Tibial nerve (tissue), 4 donors: ENCODE measurements around the gene NMT1. TPM values are rescaled to one million over a fixed set of nuclear protein-coding genes. Genes with fewer than 3 reads are reported as not detected.

ENCODE experiments used
- DNase-seq, 2 donors: peaks; one replicate each; pipeline ENCODE4 v3.0.0-alpha.2; 2019; ENCODE audit warnings: low spot score in 2 of 2
- H3K27ac ChIP-seq, 4 donors: fragments of 200-600 bp; sonication (generic) in 3 of 4; one replicate each; pipeline ENCODE4 v1.5.1; 2017 to 2019; ENCODE audit warnings: mild to moderate bottlenecking in 1 of 4
- H3K27me3 ChIP-seq, 2 donors: fragments of 200-600 bp; sonication (generic) in 1 of 2; one replicate each; pipeline versions ENCODE4 v1.5.1 to v1.6.0; 2017 to 2019
- H3K36me3 ChIP-seq, 3 donors: fragments of 200-600 bp; sonication (generic); one replicate each; pipeline ENCODE4 v1.5.1; 2018 to 2019
- H3K4me1 ChIP-seq, 4 donors: fragments of 200-600 bp; sonication (generic) in 3 of 4; one replicate each; pipeline ENCODE4 v1.5.1; 2017 to 2019
- H3K4me3 ChIP-seq, 4 donors: fragments of 200-600 bp; sonication (generic) in 3 of 4; one replicate each; pipeline ENCODE4 v1.5.1; 2017 to 2019; ENCODE audit warnings: mild to moderate bottlenecking in 1 of 4, moderate library complexity in 1 of 4
- H3K9me3 ChIP-seq, 4 donors: fragments of 200-600 bp; sonication (generic) in 3 of 4; one replicate each; pipeline ENCODE4 v1.5.1; 2017 to 2019
- EP300 ChIP-seq, 2 donors: sonication (generic); formaldehyde crosslinking; IDR thresholded peaks; one replicate each; pipeline ENCODE4 v1.6.1; 2017; ENCODE audit warnings: antibody characterized with exemption in 2 of 2, mild to moderate bottlenecking in 1 of 2
- POLR2A ChIP-seq, 2 donors: fragments of 450-650 bp; IDR thresholded peaks; one replicate each; pipeline ENCODE4 v1.6.1; 2017; ENCODE audit warnings: antibody characterized with exemption in 2 of 2, mild to moderate bottlenecking in 2 of 2, moderate library complexity in 2 of 2
- WGBS, 2 donors: methylation state at CpG; one replicate each; pipeline ENCODE4 v1.1.5; 2018; 5-methylcytosine and 5-hydroxymethylcytosine counted together
- total RNA-seq, 4 donors: library from RNA; depleted of rRNA; stranded (reverse); fragments of >200 nt; gene quantifications; one replicate each; pipeline ENCODE4 v1.1.0, GENCODE V29; 2016
- TF ChIP-seq, protein P1 (sequence below), 5 experiments: fragments of 200-600 bp in 3 of 5; fragments of 450-650 bp in 2 of 5; sonication (generic) in 3 of 5; IDR thresholded peaks; one replicate each; pipeline ENCODE4 v1.5.1; 2016 to 2019; ENCODE audit warnings: antibody characterized with exemption in 5 of 5, mild to moderate bottlenecking in 3 of 5, moderate library complexity in 2 of 5

The NMT1 gene
- total RNA-seq, 4 donors from 2014 or later = 63.2 to 97.9 (median 80.1) TPM

DNA sequence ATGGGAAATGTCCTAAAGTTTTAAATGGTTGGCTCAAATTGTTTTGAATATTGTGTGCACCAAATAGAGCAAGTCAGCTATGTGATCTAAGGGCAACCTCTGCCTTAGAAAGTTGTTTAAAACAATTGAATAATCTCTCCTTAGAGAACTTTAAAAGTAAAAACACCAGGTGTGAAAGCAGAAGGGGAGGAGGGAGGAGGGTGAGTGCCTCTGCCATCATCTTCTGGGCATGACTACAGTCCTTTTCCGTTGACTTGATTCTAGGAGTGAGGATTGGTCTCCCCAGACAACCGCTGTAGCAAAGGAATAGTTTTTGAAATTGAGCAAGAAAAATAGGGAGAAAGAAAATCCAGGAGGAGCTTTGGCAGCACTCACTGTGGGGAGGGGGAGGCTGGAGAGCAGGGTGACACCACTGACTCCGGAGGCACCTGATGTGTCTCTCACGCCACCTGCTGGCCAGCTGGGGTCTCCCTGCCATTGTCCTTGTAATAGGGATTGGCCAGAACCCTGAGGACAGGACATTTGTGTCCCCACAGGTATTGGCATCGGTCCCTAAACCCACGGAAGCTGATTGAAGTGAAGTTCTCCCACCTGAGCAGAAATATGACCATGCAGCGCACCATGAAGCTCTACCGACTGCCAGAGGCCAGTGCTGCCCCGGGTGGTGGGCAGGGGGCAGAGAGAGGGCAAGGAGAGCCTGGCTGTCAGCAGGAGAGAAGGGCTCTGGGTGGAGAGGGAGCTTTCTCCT lies 37.9 kb downstream of the NMT1 start:
- H3K27me3 ChIP-seq = no peaks in the 10 kb centered on the region
- peak; percentile 83 to 93 for DNase-seq
- H3K4me3 ChIP-seq = no peak overlapping the region
- peaks cover 0 to 72% (median 23%) of the 10 kb centered on the region in 4 donors for H3K4me1 ChIP-seq
- TF ChIP-seq, protein P1, sequence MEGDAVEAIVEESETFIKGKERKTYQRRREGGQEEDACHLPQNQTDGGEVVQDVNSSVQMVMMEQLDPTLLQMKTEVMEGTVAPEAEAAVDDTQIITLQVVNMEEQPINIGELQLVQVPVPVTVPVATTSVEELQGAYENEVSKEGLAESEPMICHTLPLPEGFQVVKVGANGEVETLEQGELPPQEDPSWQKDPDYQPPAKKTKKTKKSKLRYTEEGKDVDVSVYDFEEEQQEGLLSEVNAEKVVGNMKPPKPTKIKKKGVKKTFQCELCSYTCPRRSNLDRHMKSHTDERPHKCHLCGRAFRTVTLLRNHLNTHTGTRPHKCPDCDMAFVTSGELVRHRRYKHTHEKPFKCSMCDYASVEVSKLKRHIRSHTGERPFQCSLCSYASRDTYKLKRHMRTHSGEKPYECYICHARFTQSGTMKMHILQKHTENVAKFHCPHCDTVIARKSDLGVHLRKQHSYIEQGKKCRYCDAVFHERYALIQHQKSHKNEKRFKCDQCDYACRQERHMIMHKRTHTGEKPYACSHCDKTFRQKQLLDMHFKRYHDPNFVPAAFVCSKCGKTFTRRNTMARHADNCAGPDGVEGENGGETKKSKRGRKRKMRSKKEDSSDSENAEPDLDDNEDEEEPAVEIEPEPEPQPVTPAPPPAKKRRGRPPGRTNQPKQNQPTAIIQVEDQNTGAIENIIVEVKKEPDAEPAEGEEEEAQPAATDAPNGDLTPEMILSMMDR (IDR thresholded peaks at IDR 0.05) = peak; percentile 80 to 92 (median 87)
- TF ChIP-seq POLR2A (IDR thresholded peaks at IDR 0.05) (no peak), EP300 (IDR thresholded peaks at IDR 0.05) (peak in 1 of 2 donors; percentile 66)
- no peaks in the 10 kb centered on the region for H3K9me3 ChIP-seq
- peaks cover 0 to 93% (median 57%) of the 10 kb centered on the region in 3 donors for H3K36me3 ChIP-seq
- 43 to 47% methylated on average over 9 of the region's 9 CpGs for WGBS, 2 donors
- H3K27ac ChIP-seq = peak overlapping the region; percentile 41 to 95 (median 70)

GRCh38 chr17:45101546-45101882 lies 40.4 kb downstream of the NMT1 start:
- Histone ChIP-seq H3K9me3 (no peaks in the 10 kb centered on the region), H3K4me3 (no peak overlapping the region), H3K4me1 (peaks cover 0 to 61% (median 21%) of the 10 kb centered on the region in 4 donors), H3K36me3 (peaks cover 2 to 94% (median 58%) of the 10 kb centered on the region in 3 donors), H3K27me3 (no peaks in the 10 kb centered on the region), H3K27ac (peak overlapping the region in 2 of 4 donors; percentile 55 to 76)
- TF ChIP-seq POLR2A (IDR thresholded peaks at IDR 0.05) (no peak), EP300 (IDR thresholded peaks at IDR 0.05) (no peak)
- TF ChIP-seq, protein P1 (IDR thresholded peaks at IDR 0.05) = no peak
- no peak for DNase-seq
- 20 to 73% methylated on average over 8 to 9 of the region's 9 CpGs for WGBS, 2 donors

- peaks cover 0 to 61% (median 22%) of the 10 kb centered on the region in 4 donors for H3K4me1 ChIP-seq
- H3K4me3 ChIP-seq = no peak overlapping the region
- H3K27ac ChIP-seq = peak overlapping the region in 2 of 4 donors; percentile 55 to 76
- no peaks in the 10 kb centered on the region for H3K9me3 ChIP-seq
- DNase-seq = no peak
- WGBS, 2 donors = 62 to 66% methylated on average over 12 of the region's 12 CpGs
- H3K36me3 ChIP-seq = peaks cover 2 to 94% (median 53%) of the 10 kb centered on the region in 3 donors
- H3K27me3 ChIP-seq = no peaks in the 10 kb centered on the region
- TF ChIP-seq POLR2A (IDR thresholded peaks at IDR 0.05) (no peak), EP300 (IDR thresholded peaks at IDR 0.05) (no peak)
- TF ChIP-seq, protein P1 (IDR thresholded peaks at IDR 0.05) = no peak
These were observed 41.0 kb downstream of the NMT1 start for GRCh38 chr17:45101883-45102811.

GRCh38 chr17:45102856-45103255 lies 41.7 kb downstream of the NMT1 start:
- DNase-seq = no peak
- no peaks in the 10 kb centered on the region for H3K27me3 ChIP-seq
- peaks cover 0 to 61% (median 22%) of the 10 kb centered on the region in 4 donors for H3K4me1 ChIP-seq
- H3K27ac ChIP-seq = peak overlapping the region in 2 of 4 donors; percentile 55 to 76
- WGBS, 2 donors = 85 to 90% methylated on average over 9 of the region's 9 CpGs
- TF ChIP-seq EP300 (IDR thresholded peaks at IDR 0.05) (no peak), POLR2A (IDR thresholded peaks at IDR 0.05) (no peak)
- TF ChIP-seq, protein P1 (IDR thresholded peaks at IDR 0.05) = no peak
- peaks cover 2 to 94% (median 49%) of the 10 kb centered on the region in 3 donors for H3K36me3 ChIP-seq
- no peak overlapping the region for H3K4me3 ChIP-seq
- H3K9me3 ChIP-seq = no peaks in the 10 kb centered on the region
